ES-I3 (cell line): ENCODE results near the gene TEX101.
A peak's percentile ranks its signal among the peaks of the same experiment; 100 is the strongest.

ENCODE experiments used
- H3K36me3 ChIP-seq: 2 replicates; pipeline ENCODE4 v1.6.1; 2013; ENCODE audit warnings: mild to moderate bottlenecking, low read length, control low read depth, moderate library complexity; ENCODE audit not compliant: insufficient read depth
- H3K4me1 ChIP-seq: 2 replicates; pipeline ENCODE4 v1.6.1; 2013; ENCODE audit warnings: mild to moderate bottlenecking, control low read depth, low read length; ENCODE audit not compliant: insufficient read depth
- H3K9ac ChIP-seq: 2 replicates; pipeline ENCODE4 v1.6.1; 2013; ENCODE audit warnings: low read depth, mild to moderate bottlenecking, low read length, moderate library complexity
- H3K9me3 ChIP-seq: 2 replicates; pipeline ENCODE4 v1.6.1; 2013; ENCODE audit warnings: mild to moderate bottlenecking, low read length, moderate library complexity; ENCODE audit not compliant: control insufficient read depth, insufficient read depth

The TEX101 gene

GRCh38 chr19:43395561-43395960, 19.1 kb upstream of the TEX101 start:
- H3K36me3 ChIP-seq = no peaks in the 10 kb centered on the region
- H3K4me1 ChIP-seq = no peaks in the 10 kb centered on the region
- H3K9me3 ChIP-seq = no peaks in the 10 kb centered on the region
- H3K9ac ChIP-seq = no peak overlapping the region

- Histone ChIP-seq H3K4me1 (0 out of 2 replicates have a peak, but pooled peaks cover 4% of the 10 kb centered on the region), H3K36me3 (no peaks in the 10 kb centered on the region), H3K9ac (no peak overlapping the region)
Observed at GRCh38 chr19:43406297-43406696, 8.4 kb upstream of the TEX101 start.

GRCh38 chr19:43407416-43408005, 7.2 kb upstream of the TEX101 start:
- Histone ChIP-seq H3K9me3 (no peaks in the 10 kb centered on the region), H3K36me3 (no peaks in the 10 kb centered on the region), H3K4me1 (0 out of 2 replicates have a peak, but pooled peaks cover 4% of the 10 kb centered on the region), H3K9ac (no peak overlapping the region)

More at GRCh38 chr19:43406297-43406696, 8.4 kb upstream of the TEX101 start:
- no peaks in the 10 kb centered on the region for H3K9me3 ChIP-seq

- no peaks in the 10 kb centered on the region for H3K36me3 ChIP-seq
- H3K9me3 ChIP-seq = no peaks in the 10 kb centered on the region
- H3K9ac ChIP-seq = no peak overlapping the region
- H3K4me1 ChIP-seq = 0 out of 2 replicates have a peak, but pooled peaks cover 4% of the 10 kb centered on the region
Observed at GRCh38 chr19:43408043-43408442, 6.6 kb upstream of the TEX101 start.

GRCh38 chr19:43409415-43409814, 5.3 kb upstream of the TEX101 start:
- Histone ChIP-seq H3K9ac (no peak overlapping the region), H3K4me1 (0 out of 2 replicates have a peak, but pooled peaks cover 4% of the 10 kb centered on the region), H3K36me3 (no peaks in the 10 kb centered on the region), H3K9me3 (no peaks in the 10 kb centered on the region; the same call in 1 of the 2 replicates)

- no peaks in the 10 kb centered on the region for H3K36me3 ChIP-seq
- H3K9me3 ChIP-seq = no peaks in the 10 kb centered on the region; the same call in 1 of the 2 replicates
- 0 out of 2 replicates have a peak, but pooled peaks cover 3% of the 10 kb centered on the region for H3K4me1 ChIP-seq
- no peak overlapping the region for H3K9ac ChIP-seq
Observed at GRCh38 chr19:43412441-43412840, 2.2 kb upstream of the TEX101 start.

- no peaks in the 10 kb centered on the region for H3K36me3 ChIP-seq
- H3K9ac ChIP-seq = no peak overlapping the region
- H3K9me3 ChIP-seq = no peaks in the 10 kb centered on the region; the same call in none of the 2 replicates
- H3K4me1 ChIP-seq = peaks cover 4% of the 10 kb centered on the region; the same call in 1 of the 2 replicates
Observed at GRCh38 chr19:43416951-43417623, 2.4 kb downstream of the TEX101 start.

GRCh38 chr19:43420954-43421353, 6.3 kb downstream of the TEX101 start:
- Histone ChIP-seq H3K9me3 (no peaks in the 10 kb centered on the region; the same call in 1 of the 2 replicates), H3K9ac (no peak overlapping the region), H3K4me1 (peaks cover 7% of the 10 kb centered on the region; the same call in 1 of the 2 replicates), H3K36me3 (no peaks in the 10 kb centered on the region)

GRCh38 chr19:43422000-43422688, 7.5 kb downstream of the TEX101 start:
- peaks cover 9% of the 10 kb centered on the region; the same call in 1 of the 2 replicates for H3K4me1 ChIP-seq
- H3K9me3 ChIP-seq = no peaks in the 10 kb centered on the region; the same call in 1 of the 2 replicates
- H3K9ac ChIP-seq = no peak overlapping the region

GRCh38 chr19:43422689-43423066, 8.0 kb downstream of the TEX101 start:
- H3K36me3 ChIP-seq = no peaks in the 10 kb centered on the region
- H3K9me3 ChIP-seq = no peaks in the 10 kb centered on the region; the same call in 1 of the 2 replicates
- H3K9ac ChIP-seq = no peak overlapping the region
- H3K4me1 ChIP-seq = peaks cover 9% of the 10 kb centered on the region; the same call in 1 of the 2 replicates

More at GRCh38 chr19:43422000-43422688, 7.5 kb downstream of the TEX101 start:
- H3K36me3 ChIP-seq = no peaks in the 10 kb centered on the region

GRCh38 chr19:43423779-43424178, 9.1 kb downstream of the TEX101 start:
- no peak overlapping the region for H3K9ac ChIP-seq
- H3K4me1 ChIP-seq = peaks cover 9% of the 10 kb centered on the region; the same call in 1 of the 2 replicates
- H3K36me3 ChIP-seq = no peaks in the 10 kb centered on the region
- H3K9me3 ChIP-seq = no peaks in the 10 kb centered on the region; the same call in 1 of the 2 replicates

GRCh38 chr19:43425567-43426392, 11.1 kb downstream of the TEX101 start:
- Histone ChIP-seq H3K4me1 (peaks cover 12% of the 10 kb centered on the region; the same call in 1 of the 2 replicates), H3K36me3 (no peaks in the 10 kb centered on the region), H3K9me3 (no peaks in the 10 kb centered on the region), H3K9ac (peak overlapping the region; percentile 14; the same call in 1 of the 2 replicates)

- Histone ChIP-seq H3K9ac (no peak overlapping the region), H3K4me1 (peaks cover 8% of the 10 kb centered on the region; the same call in 1 of the 2 replicates), H3K9me3 (no peaks in the 10 kb centered on the region), H3K36me3 (no peaks in the 10 kb centered on the region)
Observed at GRCh38 chr19:43429395-43429794, 14.7 kb downstream of the TEX101 start.
